Left ventricle myocardium inferior (tissue), 1 donor: ENCODE data around the gene DST. TPM values are rescaled to one million over a fixed set of nuclear protein-coding genes. Genes with fewer than 3 reads are reported as not detected.

ENCODE experiments used
- DNase-seq: peaks from one replicate; pipeline ENCODE4 v3.0.0-alpha.2; 2020
- H3K27ac ChIP-seq: fragments of 200-600 bp; replicated peaks from 2 replicates; pipeline ENCODE4 v1.8.0; 2021
- H3K27me3 ChIP-seq: fragments of 200-600 bp; 2 replicates; pipeline ENCODE4 v1.8.0; 2021; ENCODE audit warnings: low read depth
- H3K36me3 ChIP-seq: fragments of 200-600 bp; 2 replicates; pipeline ENCODE4 v1.8.0; 2021
- H3K4me1 ChIP-seq: fragments of 200-600 bp; 2 replicates; pipeline ENCODE4 v1.8.0; 2021
- H3K4me3 ChIP-seq: fragments of 200-600 bp; 2 replicates; pipeline ENCODE4 v1.8.0; 2021; ENCODE audit warnings: mild to moderate bottlenecking, moderate library complexity
- H3K9me3 ChIP-seq: fragments of 200-600 bp; replicated peaks from 2 replicates; pipeline ENCODE4 v1.8.0; 2021
- CTCF ChIP-seq: fragments of 200-600 bp; IDR thresholded peaks from 2 replicates; pipeline ENCODE4 v1.8.0; 2021; ENCODE audit warnings: antibody characterized with exemption, mild to moderate bottlenecking, borderline replicate concordance
- intact Hi-C: fragments of 100-400 bp; cut with micrococcal nuclease; formaldehyde crosslinking; loops from one replicate; pipeline ENCODE4 v1.11.0; 2022
- total RNA-seq: library from RNA; stranded (reverse); fragmentation: NEBNext Ultra II Directional; extraction: Animal tissue kit (Norgen Biotek cat#: 25700); gene quantifications from one replicate; pipeline ENCODE4 v1.2.1, GENCODE V29; 2021
- donor health status: DM: no; HTN: yes; CAD: no; lungs with severe emphysema.

DST gene
- total RNA-seq, 1 donor from 2014 or later = 331 TPM

GRCh38 chr6:56657354-56657753 lies 14.7 kb upstream of the DST start:
- peaks cover 73% of the 10 kb centered on the region for H3K4me1 ChIP-seq
- no peak overlapping the region for H3K4me3 ChIP-seq
- H3K27me3 ChIP-seq = no peaks in the 10 kb centered on the region
- no peaks in the 10 kb centered on the region for H3K36me3 ChIP-seq
- DNase-seq = no peak
- H3K27ac ChIP-seq = no peak overlapping the region
- no peaks in the 10 kb centered on the region for H3K9me3 ChIP-seq
- no peak for TF ChIP-seq CTCF
- intact Hi-C loops = no loop called here

GRCh38 chr6:56656466-56656865 lies 13.8 kb upstream of the DST start:
- H3K4me3 ChIP-seq = no peak overlapping the region
- H3K27ac ChIP-seq = peak overlapping the region; percentile 59
- H3K27me3 ChIP-seq = no peaks in the 10 kb centered on the region
- intact Hi-C loops = no loop called here
- H3K36me3 ChIP-seq = no peaks in the 10 kb centered on the region
- H3K4me1 ChIP-seq = peaks cover 79% of the 10 kb centered on the region
- no peak for TF ChIP-seq CTCF
- DNase-seq = no peak
- H3K9me3 ChIP-seq = no peaks in the 10 kb centered on the region

- H3K4me1 ChIP-seq = peaks cover 74% of the 10 kb centered on the region
- no peak for TF ChIP-seq CTCF
- intact Hi-C loops = no loop called here
- no peaks in the 10 kb centered on the region for H3K9me3 ChIP-seq
- H3K27ac ChIP-seq = peak overlapping the region; percentile 59
- H3K36me3 ChIP-seq = no peaks in the 10 kb centered on the region
- H3K4me3 ChIP-seq = no peak overlapping the region
- no peaks in the 10 kb centered on the region for H3K27me3 ChIP-seq
- DNase-seq = no peak
Observed at GRCh38 chr6:56655996-56656395, 13.3 kb upstream of the DST start.

GRCh38 chr6:56655249-56655648 lies 12.6 kb upstream of the DST start:
- no peak overlapping the region for H3K4me3 ChIP-seq
- peaks cover 68% of the 10 kb centered on the region for H3K4me1 ChIP-seq
- no peak for TF ChIP-seq CTCF
- H3K9me3 ChIP-seq = no peaks in the 10 kb centered on the region
- H3K27me3 ChIP-seq = no peaks in the 10 kb centered on the region
- DNase-seq = no peak
- no peaks in the 10 kb centered on the region for H3K36me3 ChIP-seq
- intact Hi-C loops = no loop called here
- peak overlapping the region; percentile 59 for H3K27ac ChIP-seq

- TF ChIP-seq CTCF = no peak
- no peak overlapping the region for H3K4me3 ChIP-seq
- no peak for DNase-seq
- H3K36me3 ChIP-seq = peaks cover 5% of the 10 kb centered on the region
- peak overlapping the region; percentile 49 for H3K27ac ChIP-seq
- peaks cover 80% of the 10 kb centered on the region for H3K4me1 ChIP-seq
- intact Hi-C loops = no loop called here
- H3K9me3 ChIP-seq = no peaks in the 10 kb centered on the region
- H3K27me3 ChIP-seq = no peaks in the 10 kb centered on the region
Observed at GRCh38 chr6:56652994-56653393, 10.3 kb upstream of the DST start.

GRCh38 chr6:56652231-56652630 lies 9.5 kb upstream of the DST start:
- H3K36me3 ChIP-seq = peaks cover 13% of the 10 kb centered on the region
- no peak overlapping the region for H3K4me3 ChIP-seq
- peaks cover 86% of the 10 kb centered on the region for H3K4me1 ChIP-seq
- TF ChIP-seq CTCF = no peak
- intact Hi-C loops = no loop called here
- H3K9me3 ChIP-seq = no peaks in the 10 kb centered on the region
- no peak for DNase-seq
- H3K27me3 ChIP-seq = no peaks in the 10 kb centered on the region
- H3K27ac ChIP-seq = peak overlapping the region; percentile 49
